ENCODE data around the gene ZC3HAV1.
"Not testable (repeated sequence)": the region's sequence is repeated elsewhere in the genome, so short reads cannot be mapped to it uniquely, and the experiment has no call there.

The ZC3HAV1 gene

GRCh38 chr7:139046143-139046542 lies 63.4 kb downstream of the ZC3HAV1 start:
- DNase-seq: peak; percentile 66

GRCh38 chr7:139044813-139045794 lies 64.4 kb downstream of the ZC3HAV1 start:
- no peak for DNase-seq

- peak; percentile 6 for DNase-seq
Measured at GRCh38 chr7:139043823-139044812, 65.4 kb downstream of the ZC3HAV1 start.

DNA sequence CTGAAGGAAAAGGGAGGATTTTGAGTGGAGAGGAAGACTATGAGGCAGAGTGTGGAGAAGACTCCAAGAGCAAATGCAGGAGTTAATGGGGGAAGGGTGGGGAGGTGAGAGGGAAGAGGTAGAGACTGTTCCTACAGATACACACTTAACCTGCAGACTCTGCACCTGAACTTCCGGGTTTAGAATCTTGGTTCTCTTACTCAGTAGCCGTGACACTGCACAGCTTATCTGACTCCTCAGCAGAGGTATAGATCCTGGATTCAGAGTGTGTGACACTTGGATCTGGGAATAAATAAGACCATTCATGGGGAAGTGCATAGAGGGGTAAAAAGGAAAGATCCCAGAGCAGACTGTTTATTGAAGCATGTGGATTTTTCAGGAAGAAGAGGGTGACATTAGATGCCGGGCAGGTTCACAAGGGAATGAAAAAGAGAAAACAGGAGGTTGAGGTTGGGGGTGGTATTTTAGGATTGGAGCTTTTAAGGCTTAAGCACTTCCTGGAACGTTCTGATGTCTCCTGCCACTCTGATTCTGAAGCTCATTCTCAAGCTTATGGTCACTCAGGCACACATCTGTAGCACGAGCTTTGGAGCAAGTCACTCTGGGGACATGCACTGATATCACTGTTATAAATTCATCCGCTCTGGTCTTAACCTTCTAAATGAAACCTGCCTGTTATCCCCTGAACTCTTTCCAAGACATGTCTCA lies 68.0 kb downstream of the ZC3HAV1 start:
- DNase-seq: no peak

- DNase-seq: no peak
Measured at GRCh38 chr7:139038691-139039090, 70.8 kb downstream of the ZC3HAV1 start.

- no peak for DNase-seq
Measured at GRCh38 chr7:139036901-139037300, 72.6 kb downstream of the ZC3HAV1 start.

DNA sequence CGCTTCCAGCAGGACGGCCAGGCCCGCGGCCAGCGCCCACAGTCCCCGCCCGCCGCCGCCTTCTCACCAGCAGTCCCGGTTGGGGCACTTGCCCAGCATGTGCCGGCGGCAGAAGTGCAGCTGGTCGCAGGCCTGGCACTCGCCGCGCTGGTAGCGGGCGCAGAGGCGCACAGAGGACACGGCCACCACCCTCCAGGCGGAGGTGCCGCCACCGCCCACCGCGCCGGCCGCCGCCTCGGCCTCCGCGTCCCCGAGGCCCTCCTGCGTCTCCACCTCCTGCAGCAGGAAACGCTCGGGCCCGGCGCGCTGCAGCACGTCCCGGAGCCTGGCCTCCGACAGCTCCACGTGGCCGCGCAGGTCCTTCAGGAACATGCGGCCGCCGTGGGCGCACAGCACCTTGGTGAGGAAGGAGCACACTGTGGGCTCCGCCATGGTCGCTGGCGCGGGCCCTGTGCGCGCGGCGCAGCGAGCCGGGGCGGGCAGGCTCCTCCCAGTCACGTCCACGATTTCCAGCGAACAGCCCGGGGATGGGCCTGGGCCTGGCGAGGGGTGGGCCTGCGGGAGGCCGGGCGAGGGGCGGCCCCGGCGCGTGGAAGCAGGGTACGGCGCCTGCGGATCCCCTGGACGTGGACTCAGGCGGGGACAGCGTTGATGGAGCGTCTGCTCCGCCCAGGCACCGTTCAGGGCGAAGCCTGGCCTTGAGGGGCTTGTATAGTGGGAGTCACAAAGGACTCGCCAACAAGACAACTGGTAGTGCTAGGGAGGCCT lies 73.8 kb downstream of the ZC3HAV1 start, which contains the start of gene ZC3HAV1L:
ZC3HAV1L (minus strand) TSS at position 457 of the 768 bp plus-strand sequence; CDS start at position 432, 25 bp downstream.
- no peak for DNase-seq

DNA sequence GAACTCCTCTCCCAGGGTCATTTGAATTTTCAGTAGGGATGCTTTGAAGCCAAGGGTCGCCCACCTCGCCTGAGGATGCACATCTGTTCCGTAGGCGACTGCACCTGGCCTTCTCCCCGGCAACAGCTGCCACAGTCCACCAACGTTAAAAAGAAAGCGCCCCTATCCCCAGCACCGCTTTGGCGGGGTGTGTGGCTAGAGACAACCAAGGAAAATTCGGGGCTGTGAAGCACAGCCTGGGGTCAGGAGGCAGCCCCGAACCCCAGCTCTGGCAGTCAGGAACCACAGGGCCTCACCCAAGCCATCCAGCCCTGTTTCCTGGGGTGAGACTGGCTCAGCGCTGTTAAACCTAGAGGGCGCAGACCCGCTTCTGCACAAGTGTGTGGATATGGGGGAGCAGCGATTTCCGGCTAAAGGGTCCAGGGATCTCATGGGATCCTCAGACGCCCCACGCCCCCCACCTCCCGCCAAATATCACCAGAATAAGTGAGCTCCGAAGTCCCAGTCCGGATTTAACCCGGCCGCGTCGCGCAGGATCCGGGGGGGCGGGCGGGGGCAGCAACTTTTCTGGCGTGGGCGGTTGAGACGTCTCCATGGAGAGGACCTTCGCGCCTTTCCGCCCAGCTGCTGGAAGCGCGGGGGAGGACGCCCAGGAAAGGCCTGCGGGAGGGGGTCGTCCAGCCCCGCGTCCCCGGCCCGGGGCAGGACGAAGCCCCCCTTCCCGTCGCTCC lies 74.5 kb downstream of the ZC3HAV1 start:
- DNase-seq: no peak

DNA sequence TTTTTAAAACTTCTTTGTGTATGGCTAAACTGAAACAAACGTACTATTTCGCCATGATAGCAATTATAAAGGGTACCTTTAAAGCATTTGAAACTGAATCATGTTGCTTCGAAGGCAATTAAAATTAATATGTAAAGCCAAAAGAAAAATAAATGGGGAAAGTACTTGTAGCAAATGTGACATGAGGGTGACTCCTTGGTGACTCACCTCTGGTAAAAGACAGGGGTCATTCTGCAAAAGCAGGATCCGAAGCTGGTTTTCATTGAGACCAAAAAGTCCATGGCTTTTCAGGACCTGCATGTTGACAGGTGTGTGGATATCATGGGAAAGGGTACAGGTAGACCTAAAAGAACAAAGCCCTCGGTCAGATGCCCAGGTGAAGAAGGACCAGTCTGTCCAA lies 75.2 kb downstream of the ZC3HAV1 start:
- no peak for DNase-seq

DNA sequence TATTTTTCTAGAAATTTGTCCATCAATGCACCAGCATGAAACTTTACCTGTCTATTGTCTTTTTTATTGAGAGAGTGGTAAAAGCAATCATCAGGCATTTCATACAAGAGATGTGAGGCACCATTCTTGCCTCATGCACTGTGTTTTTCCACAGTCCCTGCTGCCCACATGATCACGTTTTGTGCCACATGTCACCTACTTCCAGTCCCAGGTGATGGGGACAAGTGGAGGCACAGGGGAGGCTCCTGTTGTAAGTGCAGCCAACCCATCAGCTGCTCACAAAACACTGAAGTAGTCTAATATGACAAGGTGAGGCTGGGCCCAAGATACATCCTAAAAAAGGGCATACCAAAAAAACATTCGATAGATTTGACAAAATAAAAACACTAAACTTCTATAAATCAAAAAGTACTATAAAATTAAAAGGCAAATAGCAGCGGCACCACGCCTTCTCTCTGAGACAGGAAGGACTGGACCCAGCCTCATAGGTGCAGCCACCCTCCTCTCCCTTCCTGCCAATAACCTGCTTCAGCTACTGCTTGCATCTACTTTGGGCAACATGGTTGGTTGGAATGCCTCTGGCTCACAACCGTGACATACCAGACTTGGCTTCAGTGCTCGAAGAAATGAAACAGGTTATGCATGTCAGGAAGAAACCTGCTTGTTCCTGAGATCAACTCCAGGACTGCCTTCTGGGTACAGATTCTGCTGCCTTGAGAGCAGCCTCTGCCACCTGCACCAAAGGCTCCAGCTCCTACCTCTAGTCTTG lies 76.0 kb downstream of the ZC3HAV1 start:
- DNase-seq: no peak

GRCh38 chr7:139032473-139032872 lies 77.0 kb downstream of the ZC3HAV1 start:
- DNase-seq: no peak

DNA sequence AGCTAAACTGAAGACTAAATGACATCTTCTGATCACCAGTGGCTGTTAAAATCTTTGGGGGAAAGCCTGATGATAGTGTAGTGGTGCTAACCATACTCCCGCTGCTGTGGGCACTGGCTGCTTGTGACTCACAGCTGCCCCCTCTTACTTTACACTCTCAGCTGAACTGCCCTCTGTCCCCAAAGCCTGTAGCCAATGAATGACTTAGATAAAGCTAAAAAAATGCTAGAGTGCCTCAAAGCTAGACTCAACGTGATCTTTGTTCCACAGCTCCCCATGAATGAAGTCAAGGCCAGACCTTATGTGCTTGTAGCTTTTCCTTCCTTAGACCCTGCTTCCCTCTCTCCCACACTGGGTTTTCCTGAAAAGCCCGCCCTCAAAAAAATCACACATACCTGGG lies 80.2 kb downstream of the ZC3HAV1 start:
- no peak for DNase-seq

DNA sequence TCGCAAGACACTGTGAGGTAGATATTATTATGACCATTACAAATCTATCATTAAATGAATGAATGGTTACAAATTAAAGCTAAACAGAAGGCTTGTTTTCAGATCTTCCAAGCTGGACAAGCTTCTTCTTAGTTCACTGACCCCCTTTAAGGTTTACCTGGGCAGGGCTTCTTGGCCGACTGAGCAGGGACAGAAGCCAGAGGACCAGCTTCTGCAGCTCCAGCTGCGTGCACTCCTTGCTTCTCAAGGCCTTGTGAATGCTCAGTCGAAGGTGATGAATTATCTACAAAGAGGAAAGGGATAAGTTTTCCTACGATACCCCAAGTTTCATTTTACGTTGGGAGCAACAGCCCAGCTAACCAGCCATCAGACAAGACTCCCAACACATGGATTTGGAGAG lies 83.0 kb downstream of the ZC3HAV1 start:
- DNase-seq: no peak

GRCh38 chr7:139025861-139026260 lies 83.7 kb downstream of the ZC3HAV1 start:
- not testable (repeated sequence) for DNase-seq

DNA sequence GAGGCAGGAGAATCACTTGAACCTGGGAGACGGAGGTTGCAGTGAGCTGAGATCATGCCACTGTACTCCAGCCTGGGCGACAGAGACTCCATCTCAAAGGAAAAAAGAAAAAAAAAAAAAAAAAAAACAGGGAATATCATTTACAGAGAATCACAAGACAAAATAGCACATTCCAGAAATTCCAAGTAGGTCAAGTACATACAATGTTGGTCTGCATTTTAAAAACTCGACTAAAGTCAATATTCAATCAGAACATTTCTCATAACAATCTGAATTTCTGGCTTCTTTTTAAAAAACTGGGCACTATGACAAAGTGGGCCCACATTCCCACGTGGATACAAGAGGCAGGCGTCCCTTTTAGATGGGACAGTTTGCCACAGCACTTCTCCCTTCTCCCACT lies 86.4 kb downstream of the ZC3HAV1 start:
- no peak for DNase-seq

DNA sequence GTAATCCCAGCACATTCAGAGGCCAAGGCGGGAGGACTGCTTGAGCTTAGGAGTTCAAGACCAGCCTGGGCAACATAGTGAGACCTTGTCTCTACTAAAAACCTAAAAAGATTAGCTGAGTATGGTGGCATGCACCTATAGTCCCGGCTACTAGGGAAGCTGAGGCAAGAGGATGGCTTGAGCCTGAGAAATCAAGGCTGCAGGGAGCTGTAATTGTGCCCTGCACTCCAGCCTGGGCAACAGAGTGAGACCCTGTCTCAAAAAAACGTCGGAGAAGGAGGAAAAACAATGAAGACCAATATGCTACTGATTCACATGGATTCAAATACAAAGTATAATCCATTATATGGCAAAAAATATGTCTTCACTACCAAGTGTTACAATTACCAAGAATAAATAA lies 87.2 kb downstream of the ZC3HAV1 start:
- no peak for DNase-seq

DNA sequence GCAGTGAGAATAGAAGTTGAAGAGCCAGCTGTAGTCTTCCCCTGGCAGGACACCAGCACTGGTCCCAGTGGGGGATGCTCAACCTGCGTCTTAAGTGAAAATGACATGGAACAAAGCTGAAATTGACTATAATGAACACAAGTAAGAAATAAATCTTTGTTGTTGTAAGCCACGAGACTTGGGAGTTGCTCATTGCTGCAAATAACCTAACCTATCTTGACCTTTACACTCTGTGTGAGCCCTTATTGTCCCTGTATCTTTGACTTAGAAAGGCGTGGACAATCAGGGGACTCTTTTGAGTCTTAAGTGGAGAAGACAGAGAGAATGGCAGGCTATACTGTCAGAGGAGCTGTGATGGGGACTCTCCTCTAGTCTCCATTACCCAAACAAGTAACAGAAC lies 90.6 kb downstream of the ZC3HAV1 start:
- DNase-seq: no peak

- DNase-seq: peak; percentile 5
Measured at GRCh38 chr7:139016931-139017511, 92.5 kb downstream of the ZC3HAV1 start.

DNA sequence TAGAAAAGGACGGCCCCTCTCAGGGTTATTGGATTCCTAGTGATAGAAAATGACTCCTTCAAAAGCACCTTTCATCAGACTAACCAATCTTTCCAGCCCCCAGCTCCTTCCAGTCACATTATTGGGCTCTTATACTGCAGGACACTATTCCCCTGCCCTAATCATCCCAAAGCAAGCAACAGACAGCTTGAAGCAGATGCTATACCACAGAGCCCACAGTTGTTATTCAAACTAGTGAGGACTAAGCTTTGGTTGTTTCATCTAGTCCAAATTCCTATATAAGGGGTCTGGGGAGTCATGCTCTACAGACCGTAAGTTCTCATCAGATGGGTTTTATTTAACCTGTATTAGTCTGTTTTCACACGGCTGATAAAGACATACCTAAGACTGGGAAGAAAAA lies 98.1 kb downstream of the ZC3HAV1 start:
- DNase-seq: no peak
